ENCODE measurements around the gene MCHR1. TPM values are rescaled to one million over a fixed set of nuclear protein-coding genes. Genes with fewer than 3 reads are reported as not detected.

MCHR1 gene
- total and polyA plus RNA-seq, 2 of the 13 experiments (the other 11 are each of a cell fraction or from before 2014, with no cell fraction given): 0.40 to 0.83 TPM

DNA sequence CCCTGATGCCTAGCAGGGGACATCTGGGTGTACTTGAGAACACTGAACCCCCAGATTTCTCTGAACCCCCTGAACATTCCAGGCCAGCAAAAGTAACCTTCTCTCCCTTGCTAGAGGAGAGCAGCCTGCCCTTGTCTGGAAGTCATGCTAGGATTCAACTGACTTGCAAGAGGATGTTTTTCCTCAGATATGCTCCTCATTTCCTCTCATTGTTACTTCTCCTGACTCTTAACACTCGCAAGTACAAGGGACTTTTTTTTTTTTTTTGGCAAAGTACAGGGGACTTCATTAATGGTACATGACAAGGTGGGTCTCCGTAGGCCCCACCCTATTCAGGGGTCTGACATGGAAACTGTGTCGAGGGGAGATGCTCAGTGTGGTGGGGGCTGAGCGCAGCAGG lies 6.3 kb upstream of the MCHR1 start:
- H3K4me3 ChIP-seq (replicated peaks in 1 of 3; ENCODE audit: insufficient read depth in 1 of 3, low read depth in 2 of 3, low read length in 3 of 3): no peak overlapping the region
- FAIRE-seq: no peak
- H3K27me3 ChIP-seq (ENCODE audit: control insufficient read depth in 1 of 2, insufficient read depth in 2 of 2, low read length in 2 of 2): no peaks in the 10 kb centered on the region
- H3K4me1 ChIP-seq (ENCODE audit: insufficient read depth, low read length): peaks cover 26% of the 10 kb centered on the region
- intact Hi-C loops (cut with micrococcal nuclease; ENCODE audit: unreplicated experiment) (no loop called here), in situ Hi-C loops (cut with HindIII; ENCODE audit: extremely low pct_ligation_motif_present, low pct_unique_long_range_greater_than_20kb) (no loop called here)
- no peak for TF ChIP-seq ZNF768 (CRISPR knock-in tag; IDR thresholded peaks at IDR 0.05)
- peak; percentile 17; the same call in 1 of the 2 replicates for TF ChIP-seq ZNF12 (CRISPR knock-in tag; IDR thresholded peaks at IDR 0.05)
- no peaks in the 10 kb centered on the region for H3K9me3 ChIP-seq (ENCODE audit: low read length)
- no peak overlapping the region for H3K4me2 ChIP-seq (ENCODE audit: low read depth, low read length)
- no peak overlapping the region for H2AFZ ChIP-seq (ENCODE audit: low read length)
- WGBS (ENCODE audit: low lambda C conversion rate): 1% methylated on average over 4 of the region's 4 CpGs
- no peaks in the 10 kb centered on the region for H3K36me3 ChIP-seq (replicated peaks in 1 of 2; ENCODE audit: control insufficient read depth in 1 of 2, insufficient read depth in 2 of 2, low read length in 2 of 2)
- no TSS peak for BruUV-seq (replicated peaks)
- no peak for DNase-seq (ENCODE audit: low spot score)
- ATAC-seq: no peak
- POLR2A ChIA-PET: no interaction called here
- H3K79me2 ChIP-seq (ENCODE audit: insufficient read depth, low read length): no peaks in the 10 kb centered on the region
- CTCF ChIA-PET (ENCODE audit: low intra/inter-chr PET ratio, low total read pairs): no interaction called here
- no peak overlapping the region for H3K27ac ChIP-seq (ENCODE audit: extremely low read length, insufficient read depth, low read length)
- no peak overlapping the region for H3K9ac ChIP-seq (ENCODE audit: insufficient read depth, low read depth, low read length)
- no peaks in the 10 kb centered on the region for H4K20me1 ChIP-seq (ENCODE audit: insufficient read depth, low read length)

GRCh38 chr22:40674274-40674673 lies 5.0 kb upstream of the MCHR1 start:
- in situ Hi-C loops (cut with HindIII; ENCODE audit: extremely low pct_ligation_motif_present, low pct_unique_long_range_greater_than_20kb) (no loop called here), intact Hi-C loops (cut with micrococcal nuclease; ENCODE audit: unreplicated experiment) (no loop called here)
- FAIRE-seq: no peak
- BruUV-seq (replicated peaks): no TSS peak
- H3K4me3 ChIP-seq (replicated peaks in 1 of 3; ENCODE audit: insufficient read depth in 1 of 3, low read depth in 2 of 3, low read length in 3 of 3): no peak overlapping the region
- POLR2A ChIA-PET: interaction anchor here (1.4 kb wide), 1 partner anchor 22 kb away, joined by 5 read pairs; no protein-coding TSS in a partner anchor
- H2AFZ ChIP-seq (ENCODE audit: low read length): no peak overlapping the region
- H3K4me2 ChIP-seq (ENCODE audit: low read depth, low read length): no peak overlapping the region
- peaks cover 26% of the 10 kb centered on the region for H3K4me1 ChIP-seq (ENCODE audit: insufficient read depth, low read length)
- no peaks in the 10 kb centered on the region for H3K36me3 ChIP-seq (replicated peaks in 1 of 2; ENCODE audit: control insufficient read depth in 1 of 2, insufficient read depth in 2 of 2, low read length in 2 of 2)
- no peak overlapping the region for H3K9ac ChIP-seq (ENCODE audit: insufficient read depth, low read depth, low read length)
- H4K20me1 ChIP-seq (ENCODE audit: insufficient read depth, low read length): no peaks in the 10 kb centered on the region
- CTCF ChIA-PET (ENCODE audit: low intra/inter-chr PET ratio, low total read pairs): no interaction called here
- no peak for ATAC-seq
- no peak overlapping the region for H3K27ac ChIP-seq (ENCODE audit: extremely low read length, insufficient read depth, low read length)
- DNase-seq (ENCODE audit: low spot score): no peak
- H3K9me3 ChIP-seq (ENCODE audit: low read length): no peaks in the 10 kb centered on the region
- H3K79me2 ChIP-seq (ENCODE audit: insufficient read depth, low read length): no peaks in the 10 kb centered on the region
- peaks cover 0 to 4% of the 10 kb centered on the region in 2 experiments; a peak in 2 of 5 replicates for H3K27me3 ChIP-seq (ENCODE audit: control insufficient read depth in 1 of 2, insufficient read depth in 2 of 2, low read length in 2 of 2)
- WGBS (ENCODE audit: low lambda C conversion rate): 37% methylated on average over 4 of the region's 4 CpGs
- TF ChIP-seq, protein P1, sequence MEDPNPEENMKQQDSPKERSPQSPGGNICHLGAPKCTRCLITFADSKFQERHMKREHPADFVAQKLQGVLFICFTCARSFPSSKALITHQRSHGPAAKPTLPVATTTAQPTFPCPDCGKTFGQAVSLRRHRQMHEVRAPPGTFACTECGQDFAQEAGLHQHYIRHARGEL (CRISPR knock-in tag; IDR thresholded peaks at IDR 0.05): no peak
- TF ChIP-seq PAWR (CRISPR knock-in tag; IDR thresholded peaks at IDR 0.05; ENCODE audit: borderline replicate concordance) (no peak), ZNF296 (CRISPR knock-in tag; conservative IDR thresholded peaks at IDR 0.05) (no peak), FOXP4 (CRISPR knock-in tag; IDR thresholded peaks at IDR 0.05) (no peak), CBX5 (CRISPR knock-in tag; IDR thresholded peaks at IDR 0.05; ENCODE audit: borderline replicate concordance) (no peak), MEF2D (CRISPR knock-in tag; IDR thresholded peaks at IDR 0.05) (no peak), ZNF800 (CRISPR knock-in tag; IDR thresholded peaks at IDR 0.05) (no peak), ZNF335 (CRISPR knock-in tag; IDR thresholded peaks at IDR 0.05) (no peak), CENPBD1 (CRISPR knock-in tag; IDR thresholded peaks at IDR 0.05; ENCODE audit: borderline replicate concordance, low read depth) (no peak)
- TF ChIP-seq, protein P2, sequence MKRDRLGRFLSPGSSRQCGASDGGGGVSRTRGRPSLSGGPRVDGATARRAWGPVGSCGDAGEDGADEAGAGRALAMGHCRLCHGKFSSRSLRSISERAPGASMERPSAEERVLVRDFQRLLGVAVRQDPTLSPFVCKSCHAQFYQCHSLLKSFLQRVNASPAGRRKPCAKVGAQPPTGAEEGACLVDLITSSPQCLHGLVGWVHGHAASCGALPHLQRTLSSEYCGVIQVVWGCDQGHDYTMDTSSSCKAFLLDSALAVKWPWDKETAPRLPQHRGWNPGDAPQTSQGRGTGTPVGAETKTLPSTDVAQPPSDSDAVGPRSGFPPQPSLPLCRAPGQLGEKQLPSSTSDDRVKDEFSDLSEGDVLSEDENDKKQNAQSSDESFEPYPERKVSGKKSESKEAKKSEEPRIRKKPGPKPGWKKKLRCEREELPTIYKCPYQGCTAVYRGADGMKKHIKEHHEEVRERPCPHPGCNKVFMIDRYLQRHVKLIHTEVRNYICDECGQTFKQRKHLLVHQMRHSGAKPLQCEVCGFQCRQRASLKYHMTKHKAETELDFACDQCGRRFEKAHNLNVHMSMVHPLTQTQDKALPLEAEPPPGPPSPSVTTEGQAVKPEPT (CRISPR knock-in tag; IDR thresholded peaks at IDR 0.05; ENCODE audit: low read depth): no peak

Measured in HepG2 (cell line).